ENCODE results near the gene SLC8A1.

SLC8A1 gene

DNA sequence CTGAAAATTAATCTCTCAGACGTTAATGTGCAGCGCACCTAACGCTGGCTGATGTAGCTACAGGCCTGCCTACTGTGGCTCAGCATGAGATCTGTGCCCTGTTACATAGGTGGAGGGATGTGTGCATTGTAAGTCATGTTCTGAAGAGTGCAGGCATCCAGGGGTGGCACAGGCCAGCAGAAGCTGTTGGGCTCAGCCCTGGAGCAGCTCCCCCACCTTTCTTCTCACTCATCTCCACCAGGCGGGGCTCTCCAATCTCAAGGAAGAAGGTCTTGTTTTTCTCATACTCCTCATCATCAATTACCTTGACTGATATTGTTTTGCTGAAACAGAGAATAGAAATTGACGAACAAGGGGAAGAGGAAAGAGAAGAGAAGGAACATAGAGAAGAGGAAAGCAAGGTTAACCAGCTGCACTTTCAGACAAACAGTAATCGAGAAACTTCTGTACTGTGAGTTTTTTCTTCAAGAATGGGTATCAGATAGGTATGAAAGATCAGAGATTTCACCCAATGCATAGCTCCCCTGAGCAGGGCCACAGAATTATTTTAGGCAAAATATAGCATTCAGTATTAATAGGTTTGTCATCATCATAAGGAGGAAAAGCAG is 273.6 kb downstream of the SLC8A1 start:
- FAIRE-seq = no peak

DNA sequence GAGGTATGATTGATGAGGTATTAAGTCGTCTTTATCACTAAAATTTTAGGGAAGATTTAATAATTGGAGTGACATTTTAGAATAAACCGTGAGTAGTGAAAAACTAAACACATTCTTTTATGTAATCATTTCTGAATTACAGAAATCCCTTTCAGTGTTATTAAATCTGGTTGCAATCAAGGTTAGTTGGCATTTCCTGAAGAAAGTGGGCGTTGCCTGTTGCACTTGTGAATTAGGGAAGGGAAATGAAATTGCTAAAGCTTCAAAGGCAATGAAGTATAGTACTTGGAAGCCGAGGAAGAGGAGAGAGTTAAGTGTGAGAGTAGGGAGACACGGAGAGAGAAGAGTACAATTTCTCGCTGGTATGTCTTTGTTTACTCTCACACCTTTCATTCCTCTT is 274.5 kb downstream of the SLC8A1 start:
- no peak for FAIRE-seq

GRCh38 chr2:40173276-40173675 is 278.6 kb downstream of the SLC8A1 start:
- no peak for FAIRE-seq

DNA sequence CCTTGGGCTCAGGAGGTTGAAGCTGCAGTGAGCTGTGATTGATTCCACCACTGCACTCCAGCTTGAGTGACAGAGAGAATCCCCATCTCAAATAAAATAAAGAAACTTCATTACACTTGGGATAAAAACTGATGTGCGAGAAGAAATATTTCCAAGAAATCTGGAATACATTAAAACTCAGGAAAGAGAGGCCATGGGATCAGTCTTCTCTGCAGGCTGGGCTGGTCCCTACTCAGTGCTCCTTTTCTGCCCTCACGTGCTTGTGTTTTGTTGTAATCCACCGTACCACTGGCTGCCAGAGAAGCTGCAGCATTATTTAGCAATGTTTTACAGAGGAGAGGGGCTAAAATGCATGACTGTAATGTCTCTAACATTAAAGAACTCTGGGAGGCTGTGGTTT is 282.0 kb downstream of the SLC8A1 start:
- FAIRE-seq = no peak

GRCh38 chr2:40169430-40169829 is 282.5 kb downstream of the SLC8A1 start:
- no peak for FAIRE-seq

- FAIRE-seq = no peak
Measured at GRCh38 chr2:40168546-40168945, 283.3 kb downstream of the SLC8A1 start.

- no peak for FAIRE-seq
Measured at GRCh38 chr2:40168032-40168431, 283.9 kb downstream of the SLC8A1 start.

- FAIRE-seq = no peak
Measured at GRCh38 chr2:40166006-40166405, 285.9 kb downstream of the SLC8A1 start.

DNA sequence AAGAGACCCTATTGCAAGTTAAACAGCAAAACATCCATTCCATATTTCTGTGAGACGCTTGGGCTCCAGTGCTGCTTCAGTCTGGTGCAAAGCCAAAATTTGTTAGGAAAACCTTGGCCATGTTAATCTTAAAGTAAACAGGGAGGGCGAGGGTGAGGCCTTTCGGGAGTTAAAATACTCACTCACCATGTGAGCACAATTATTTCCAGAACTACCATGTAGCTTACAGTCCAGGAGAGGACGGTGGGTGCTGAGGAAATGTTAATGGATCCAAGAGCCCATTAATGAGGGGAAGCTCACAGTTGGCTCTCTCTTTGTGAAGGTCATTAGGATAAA is 286.4 kb downstream of the SLC8A1 start:
- no peak for FAIRE-seq

DNA sequence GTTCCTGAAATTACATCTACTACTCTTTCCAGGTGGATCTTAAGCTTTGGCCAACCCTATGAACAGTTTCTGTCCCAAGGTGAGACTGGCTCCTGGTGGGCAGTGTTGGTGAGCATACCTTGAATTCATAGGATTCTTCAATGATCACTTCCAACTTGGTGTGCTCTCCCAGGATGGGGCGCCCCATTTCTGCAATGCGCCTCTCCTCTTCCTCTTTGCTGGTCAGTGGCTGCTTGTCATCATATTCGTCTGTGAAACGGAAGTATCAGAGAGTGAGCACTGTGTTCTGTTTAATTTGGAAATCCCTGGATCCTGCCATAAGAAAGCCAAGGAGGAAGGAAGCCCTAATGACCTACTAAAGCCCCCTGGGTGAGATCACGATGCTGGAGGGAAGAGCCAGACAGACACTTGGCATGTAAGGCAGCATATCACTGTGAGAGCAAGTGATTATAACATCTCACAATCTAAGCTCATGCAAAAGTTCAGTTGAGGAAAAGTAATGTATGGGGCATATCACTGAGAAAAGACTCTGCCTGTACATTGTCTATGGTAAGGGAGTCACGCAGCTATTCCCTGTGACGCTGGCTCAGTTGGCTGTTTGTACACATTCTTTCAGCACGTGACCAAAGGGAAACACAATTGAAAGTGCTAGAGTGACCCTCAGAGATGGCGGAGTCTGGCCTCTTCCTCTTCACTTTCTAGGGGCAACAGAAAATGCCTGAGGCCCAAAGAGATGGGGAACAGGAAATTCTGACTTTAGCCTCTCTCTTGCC is 287.0 kb downstream of the SLC8A1 start:
- no peak for FAIRE-seq

- no peak for FAIRE-seq
Measured at GRCh38 chr2:40161986-40162385, 289.9 kb downstream of the SLC8A1 start.

DNA sequence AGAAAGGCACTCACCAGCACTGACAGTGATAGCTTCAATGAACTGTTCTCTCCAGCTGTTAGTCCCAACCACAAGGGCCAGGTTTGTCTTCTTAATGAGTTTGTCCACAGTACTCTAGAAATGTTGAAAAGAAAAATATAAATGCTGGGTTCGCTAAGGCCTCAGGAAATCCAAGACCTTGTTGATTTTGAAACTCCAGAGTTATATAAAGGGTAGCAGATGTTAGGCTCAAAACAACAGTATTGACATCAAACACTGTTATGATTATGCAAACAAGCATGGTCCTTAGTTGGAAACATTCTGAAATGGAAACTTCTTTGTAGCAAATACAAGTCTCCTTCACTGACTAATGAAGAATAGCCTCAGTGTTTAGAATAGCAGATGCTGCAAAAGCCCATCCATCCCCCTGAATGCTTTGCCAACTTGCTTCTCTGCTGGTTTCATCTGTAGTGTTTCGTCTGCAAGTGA is 291.1 kb downstream of the SLC8A1 start:
- no peak for FAIRE-seq

GRCh38 chr2:40159333-40159732 is 292.6 kb downstream of the SLC8A1 start:
- no peak for FAIRE-seq

- no peak for FAIRE-seq
Measured at GRCh38 chr2:40158781-40159180, 293.1 kb downstream of the SLC8A1 start.

- FAIRE-seq = no peak
Measured at GRCh38 chr2:40155728-40156127, 296.2 kb downstream of the SLC8A1 start.

GRCh38 chr2:40150266-40150665 is 301.6 kb downstream of the SLC8A1 start:
- FAIRE-seq = no peak

GRCh38 chr2:40148334-40148733 is 303.6 kb downstream of the SLC8A1 start:
- no peak for FAIRE-seq

- FAIRE-seq = no peak
Measured at GRCh38 chr2:40147360-40147759, 304.5 kb downstream of the SLC8A1 start.

- FAIRE-seq = no peak
Measured at GRCh38 chr2:40144022-40144421, 307.9 kb downstream of the SLC8A1 start.

GRCh38 chr2:40138314-40138713 is 313.6 kb downstream of the SLC8A1 start:
- no peak for FAIRE-seq

DNA sequence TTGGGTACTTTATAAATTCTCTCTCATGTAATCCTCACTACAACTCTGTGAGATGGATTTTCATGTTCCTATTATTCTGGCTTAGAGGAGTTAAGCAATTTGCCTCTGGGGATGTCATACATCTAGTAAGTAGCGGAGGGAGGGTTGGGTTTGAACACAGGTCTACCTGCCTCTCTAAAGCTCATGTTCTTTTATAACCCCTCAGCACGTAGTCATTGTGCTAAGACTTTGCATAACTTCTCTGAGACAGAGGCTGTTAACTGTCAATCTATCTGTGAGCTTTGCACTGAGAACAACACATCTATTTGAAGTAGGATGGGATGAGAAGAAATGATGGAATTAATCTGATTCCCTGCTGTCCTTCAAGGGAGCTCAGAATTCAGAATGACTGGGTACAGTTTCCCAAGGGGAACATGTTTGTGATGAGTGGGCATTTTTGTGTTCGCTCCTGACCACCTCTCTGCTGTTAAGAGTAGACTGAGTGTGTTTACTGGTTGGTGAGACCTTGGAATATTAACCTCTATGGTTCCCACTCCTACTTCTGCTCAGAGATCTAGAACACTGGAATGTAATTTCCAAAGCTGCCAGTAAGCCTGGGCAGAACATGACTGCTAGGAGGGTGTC is 320.7 kb downstream of the SLC8A1 start:
- FAIRE-seq = no peak

DNA sequence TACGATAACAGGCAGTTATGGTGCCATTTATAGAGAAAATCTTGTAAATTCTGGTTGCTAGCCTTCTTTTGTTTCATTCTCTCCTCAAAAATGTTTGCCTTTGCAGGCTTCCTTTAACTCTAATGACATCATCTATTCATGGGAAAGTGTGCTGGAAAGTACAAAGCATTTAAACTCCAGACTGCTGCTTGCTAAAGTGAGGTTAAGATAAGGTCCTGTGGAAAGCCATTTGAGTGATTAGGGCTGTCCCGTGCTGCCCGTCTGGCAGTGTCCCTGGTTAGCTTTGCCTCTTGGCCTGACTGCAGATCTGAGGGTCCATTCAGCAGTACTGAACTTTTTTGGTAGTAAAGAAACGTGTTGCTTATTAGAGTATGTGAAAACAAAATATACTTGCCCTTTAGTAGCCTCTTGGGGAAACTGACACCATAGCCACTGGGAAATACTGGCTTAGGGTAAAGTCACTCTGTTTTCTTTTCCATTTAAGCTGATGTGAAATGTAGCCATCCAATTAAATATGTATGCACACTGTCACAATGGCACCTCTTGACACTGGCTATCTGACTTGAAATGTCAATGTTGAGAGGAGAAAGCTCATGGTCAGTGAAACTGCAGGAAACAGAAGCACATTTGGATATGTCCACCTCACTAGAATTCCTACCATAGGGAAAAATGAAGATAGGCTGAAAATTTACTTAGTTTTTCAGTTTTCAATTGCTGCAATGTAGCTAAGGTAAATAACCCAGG is 321.5 kb downstream of the SLC8A1 start:
- no peak for FAIRE-seq

DNA sequence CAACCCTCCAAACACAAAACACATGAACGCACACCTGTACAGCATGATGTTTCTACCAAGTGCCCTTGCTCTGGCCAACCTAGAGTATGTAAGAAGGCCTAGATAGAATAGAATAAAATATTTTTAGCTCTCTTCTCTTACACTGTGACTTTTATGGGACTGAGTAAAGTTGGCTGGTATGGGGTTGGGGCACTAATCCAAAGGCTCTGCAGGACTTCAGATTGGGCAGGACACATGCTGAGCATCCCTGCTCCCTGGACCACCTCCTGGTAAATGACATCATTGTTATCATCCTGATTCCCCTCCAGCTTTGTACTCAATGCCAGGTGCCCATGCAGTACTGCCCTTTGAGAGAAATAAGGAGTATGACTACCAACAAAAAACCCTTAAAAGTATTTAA is 322.2 kb downstream of the SLC8A1 start:
- FAIRE-seq = no peak

DNA sequence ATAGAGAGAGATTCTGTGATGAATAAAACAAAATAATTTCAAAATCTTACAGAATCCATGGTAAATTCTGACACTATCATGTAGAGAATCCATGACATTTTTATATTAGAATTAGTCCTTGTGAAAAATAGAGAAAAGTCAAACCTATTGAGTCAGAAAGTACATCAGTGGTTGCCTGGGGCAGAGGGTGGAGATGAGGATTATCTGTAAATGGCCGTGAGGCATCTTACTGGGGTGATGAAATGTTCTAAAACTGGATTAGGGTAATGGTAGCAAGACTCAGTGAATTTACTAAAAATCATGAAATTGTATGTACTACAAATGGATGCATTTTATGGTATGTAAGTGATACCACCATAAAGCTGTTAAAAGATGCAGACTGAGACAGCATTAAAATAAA is 323.1 kb downstream of the SLC8A1 start:
- FAIRE-seq = no peak
